Transverse colon (tissue), 4 donors: ENCODE data around the gene TNN. TPM values are rescaled to one million over a fixed set of nuclear protein-coding genes. Genes with fewer than 3 reads are reported as not detected.

Source experiments
- DNase-seq: peaks from one replicate; pipeline ENCODE4 v3.0.0-alpha.2; 2019
- H3K27ac ChIP-seq, 4 donors: fragments of 200-600 bp; sonication (generic); 2 replicates each; pipeline ENCODE4 v1.5.1; 2016 to 2018; ENCODE audit warnings: inconsistent platforms in 4 of 4
- H3K27me3 ChIP-seq: fragments of 200-600 bp; sonication (generic); 2 replicates; pipeline ENCODE4 v1.5.1; 2017; ENCODE audit warnings: inconsistent platforms
- H3K36me3 ChIP-seq, 4 donors: fragments of 200-600 bp; sonication (generic); 2 replicates each; pipeline ENCODE4 v1.5.1; 2017 to 2019; ENCODE audit warnings: inconsistent platforms in 4 of 4
- H3K4me1 ChIP-seq, 4 donors: fragments of 200-600 bp; sonication (generic); 2 replicates each; pipeline ENCODE4 v1.5.1; 2017 to 2020; ENCODE audit warnings: inconsistent platforms in 4 of 4
- H3K4me3 ChIP-seq, 4 donors: fragments of 200-600 bp; sonication (generic); 1 replicate in 1 of 4; 2 replicates in 3 of 4; pipeline versions ENCODE4 v1.5.1 to v1.6.1; 2017 to 2019; ENCODE audit warnings: inconsistent platforms in 4 of 4
- H3K9me3 ChIP-seq, 2 donors: fragments of 200-600 bp; sonication (generic); 2 replicates each; pipeline ENCODE4 v1.5.1; 2017 to 2019; ENCODE audit warnings: inconsistent platforms in 2 of 2
- CTCF ChIP-seq, 5 experiments: fragments of 200-600 bp in 3 of 5; fragments of 450-650 bp in 2 of 5; sonication (generic) in 3 of 5; IDR thresholded peaks; 1 replicate in 2 of 5; 2 replicates in 3 of 5; pipeline ENCODE4 v1.5.1; 2016 to 2017; ENCODE audit warnings: antibody characterized with exemption in 5 of 5, inconsistent platforms in 3 of 5, mild to moderate bottlenecking in 2 of 5, moderate library complexity in 1 of 5
- EP300 ChIP-seq: sonication (generic); formaldehyde crosslinking; IDR thresholded peaks from one replicate; pipeline ENCODE4 v1.6.1; 2017; ENCODE audit warnings: antibody characterized with exemption, low read depth
- POLR2A ChIP-seq: fragments of 450-650 bp; IDR thresholded peaks from one replicate; pipeline ENCODE4 v1.6.1; 2016; ENCODE audit warnings: antibody characterized with exemption, mild to moderate bottlenecking, moderate library complexity
- POLR2AphosphoS5 ChIP-seq, 3 donors: sonication (generic); formaldehyde crosslinking; IDR thresholded peaks; one replicate each; pipeline ENCODE4 v1.6.1; 2016; ENCODE audit warnings: antibody characterized with exemption in 3 of 3
- WGBS, 2 donors: methylation state at CpG; one replicate each; pipeline ENCODE4 v1.1.5; 2018; ENCODE audit warnings: low coverage in 1 of 2; 5-methylcytosine and 5-hydroxymethylcytosine counted together
- in situ Hi-C, 4 donors: fragments of 200-750 bp; cut with MboI; loops; one replicate each; pipeline versions ENCODE4 v1.15.0 to v1.15.1; 2017; ENCODE audit warnings: low sequenced_read_pairs in 3 of 4, low pct_ligation_motif_present in 1 of 4, low pct_unique_long_range_greater_than_20kb in 1 of 4
- intact Hi-C: fragments of 100-400 bp; cut with DNase I; formaldehyde crosslinking; loops from one replicate; pipeline ENCODE4 v1.15.1; 2023; ENCODE audit warnings: low total_unique reads
- total RNA-seq, 4 donors: library from RNA; depleted of rRNA; stranded (reverse); fragments of >200 nt; gene quantifications; one replicate each; pipeline ENCODE4 v1.1.0, GENCODE V29; 2016

The TNN gene
- total RNA-seq, 4 donors from 2014 or later: 0.14 TPM; not detected in 3

DNA sequence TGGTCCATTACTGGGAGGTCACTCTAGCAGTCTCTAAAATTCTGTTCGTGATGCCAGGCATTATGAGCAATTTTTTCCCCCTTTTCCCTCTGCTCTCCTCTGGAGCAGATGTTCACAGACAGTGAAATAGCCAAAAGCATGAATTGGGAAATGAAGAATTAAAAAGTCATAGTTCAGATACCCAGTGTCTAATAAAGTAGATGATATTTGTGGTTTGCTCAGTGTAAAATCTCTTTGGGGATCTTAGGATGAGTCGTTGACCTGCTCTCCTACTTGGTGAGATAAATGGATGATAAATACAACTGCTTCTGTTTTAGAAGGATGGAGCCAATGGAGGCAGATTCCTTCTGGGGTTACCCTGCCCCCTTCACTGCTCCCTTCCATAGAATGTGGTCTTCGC is 68.6 kb downstream of the TNN start:
- no peak overlapping the region for H3K27ac ChIP-seq
- no peaks in the 10 kb centered on the region for H3K27me3 ChIP-seq
- H3K4me1 ChIP-seq: peaks cover 0 to 8% (median 2%) of the 10 kb centered on the region in 4 donors
- H3K4me3 ChIP-seq: no peak overlapping the region
- in situ Hi-C loops (loop anchor here in 2 of 4 donors (25.0 kb wide), 2 partner anchors 99 to 374 kb away; no protein-coding TSS in a partner anchor), intact Hi-C loops (no loop called here)
- no peaks in the 10 kb centered on the region for H3K9me3 ChIP-seq
- no peaks in the 10 kb centered on the region for H3K36me3 ChIP-seq
- TF ChIP-seq POLR2A (no peak), CTCF (IDR thresholded peaks at IDR 0.05) (no peak), POLR2AphosphoS5 (IDR thresholded peaks at IDR 0.05) (no peak), EP300 (no peak)
- WGBS, 2 donors: 75 to 77% methylated on average over 3 of the region's 3 CpGs
- no peak for DNase-seq

- no peaks in the 10 kb centered on the region for H3K36me3 ChIP-seq
- no peaks in the 10 kb centered on the region for H3K9me3 ChIP-seq
- H3K4me1 ChIP-seq: no peaks in the 10 kb centered on the region
- intact Hi-C loops: no loop called here
- H3K4me3 ChIP-seq: no peak overlapping the region
- no peaks in the 10 kb centered on the region for H3K27me3 ChIP-seq
- in situ Hi-C loops: loop anchor here in 2 of 4 donors (25.0 kb wide), 2 partner anchors 100 to 375 kb away; no protein-coding TSS in a partner anchor
- no peak for DNase-seq
- TF ChIP-seq EP300 (no peak), POLR2A (no peak), POLR2AphosphoS5 (IDR thresholded peaks at IDR 0.05) (no peak), CTCF (IDR thresholded peaks at IDR 0.05) (no peak)
- no peak overlapping the region for H3K27ac ChIP-seq
- WGBS, 2 donors: 75 to 86% methylated on average over 1 of the region's 1 CpG
These were observed 69.7 kb downstream of the TNN start for GRCh38 chr1:175137369-175137768.

DNA sequence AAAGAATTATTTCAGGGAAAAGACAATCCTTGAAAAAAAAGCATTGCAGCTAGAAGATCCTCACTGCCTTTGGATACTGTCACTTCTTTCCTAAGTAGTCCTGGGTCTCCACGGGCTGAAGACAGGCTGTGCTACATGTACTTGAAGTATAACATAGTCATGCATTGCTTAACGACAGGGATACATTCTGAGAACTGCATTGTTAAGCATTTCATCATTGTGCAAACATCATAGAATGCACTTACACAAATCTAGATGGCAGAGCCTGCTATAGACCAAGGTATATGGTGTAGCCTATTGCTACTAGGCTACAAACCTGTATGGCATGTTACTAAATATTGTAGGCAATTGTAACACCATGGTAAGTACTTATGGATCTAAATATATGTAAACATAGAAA is 70.9 kb downstream of the TNN start:
- no peaks in the 10 kb centered on the region for H3K4me1 ChIP-seq
- DNase-seq: no peak
- no peaks in the 10 kb centered on the region for H3K27me3 ChIP-seq
- in situ Hi-C loops: loop anchor here in 2 of 4 donors (25.0 kb wide), 2 partner anchors 101 to 376 kb away; no protein-coding TSS in a partner anchor
- H3K4me3 ChIP-seq: no peak overlapping the region
- H3K27ac ChIP-seq: no peak overlapping the region
- no peak for TF ChIP-seq EP300
- TF ChIP-seq POLR2A: no peak
- no peak for TF ChIP-seq POLR2AphosphoS5 (IDR thresholded peaks at IDR 0.05)
- no peak for TF ChIP-seq CTCF (IDR thresholded peaks at IDR 0.05)
- H3K36me3 ChIP-seq: no peaks in the 10 kb centered on the region
- no peaks in the 10 kb centered on the region for H3K9me3 ChIP-seq
- intact Hi-C loops: no loop called here
- WGBS, 2 donors: 35 to 57% methylated on average over 2 of the region's 2 CpGs

- no peak for DNase-seq
- H3K4me3 ChIP-seq: no peak overlapping the region
- H3K36me3 ChIP-seq: no peaks in the 10 kb centered on the region
- H3K9me3 ChIP-seq: no peaks in the 10 kb centered on the region
- in situ Hi-C loops: loop anchor here in 2 of 4 donors (25.0 kb wide), 2 partner anchors 109 to 384 kb away; no protein-coding TSS in a partner anchor
- TF ChIP-seq POLR2AphosphoS5 (IDR thresholded peaks at IDR 0.05) (no peak), CTCF (IDR thresholded peaks at IDR 0.05) (no peak)
- no peak overlapping the region for H3K27ac ChIP-seq
- peaks cover 0 to 6% (median 0%) of the 10 kb centered on the region in 4 donors for H3K4me1 ChIP-seq
- WGBS, 2 donors: 54 to 56% methylated on average over 4 to 6 of the region's 7 CpGs
- peaks cover 4% of the 10 kb centered on the region for H3K27me3 ChIP-seq
- intact Hi-C loops: loop anchor here (5.0 kb wide), 1 partner anchor 114 kb away; no protein-coding TSS in a partner anchor
These were observed 78.4 kb downstream of the TNN start for GRCh38 chr1:175145899-175146528.
